Breast epithelium (tissue), 3 donors: Measurements from ENCODE around the gene CIRBP.

Experiments
- POLR2A ChIP-seq: fragments of 450-650 bp; IDR thresholded peaks from one replicate; pipeline ENCODE4 v1.6.1; 2016; ENCODE audit warnings: antibody characterized with exemption, mild to moderate bottlenecking, moderate library complexity
- POLR2AphosphoS5 ChIP-seq, 3 donors: sonication (generic); formaldehyde crosslinking; IDR thresholded peaks; one replicate each; pipeline ENCODE4 v1.6.1; 2017; ENCODE audit warnings: antibody characterized with exemption in 3 of 3
- TF ChIP-seq, protein P1 (sequence below), 3 donors: fragments of 450-650 bp; IDR thresholded peaks; one replicate each; pipeline ENCODE4 v1.5.1; 2016 to 2017; ENCODE audit warnings: antibody characterized with exemption in 3 of 3, mild to moderate bottlenecking in 3 of 3, moderate library complexity in 3 of 3

DNA sequence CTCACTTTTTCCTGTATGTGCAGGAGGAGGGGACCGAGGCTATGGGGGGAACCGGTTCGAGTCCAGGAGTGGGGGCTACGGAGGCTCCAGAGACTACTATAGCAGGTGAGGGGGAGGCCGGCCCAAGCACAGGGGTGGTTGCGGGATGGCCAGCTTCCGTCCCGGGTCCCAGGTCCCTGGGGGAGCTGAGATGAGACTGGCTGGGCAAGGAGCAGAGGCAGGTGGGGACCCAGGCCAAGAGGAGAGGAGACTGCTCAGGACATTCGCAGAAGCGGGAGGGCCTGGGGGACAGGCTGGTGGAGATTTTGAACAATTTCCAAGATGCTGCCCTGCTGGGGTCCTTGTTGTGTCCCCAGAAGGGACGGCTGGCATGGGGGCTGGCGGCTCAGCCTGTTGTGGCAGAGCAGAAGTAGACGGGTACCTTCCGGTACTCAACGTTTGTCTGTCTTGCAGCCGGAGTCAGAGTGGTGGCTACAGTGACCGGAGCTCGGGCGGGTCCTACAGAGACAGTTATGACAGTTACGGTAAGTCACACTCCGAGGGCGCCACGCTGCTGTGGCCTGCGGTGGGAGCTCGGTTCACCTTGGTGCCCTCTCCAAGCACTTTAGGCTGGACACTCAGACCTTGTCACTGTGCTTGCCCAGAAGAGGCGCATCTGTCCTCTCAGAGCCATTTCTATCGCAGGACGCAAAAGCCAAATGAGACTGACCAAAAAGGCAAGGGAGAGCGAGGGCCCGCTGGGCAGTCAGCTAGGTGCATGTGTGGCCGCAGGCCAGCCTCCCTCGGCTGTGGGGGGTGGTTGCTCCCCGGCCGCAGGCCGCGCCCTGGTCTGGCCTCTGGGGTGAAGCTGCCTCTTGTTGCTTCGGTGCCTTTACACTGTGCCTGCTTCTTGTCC, 2.6 kb downstream of the CIRBP start:
- TF ChIP-seq, protein P1, sequence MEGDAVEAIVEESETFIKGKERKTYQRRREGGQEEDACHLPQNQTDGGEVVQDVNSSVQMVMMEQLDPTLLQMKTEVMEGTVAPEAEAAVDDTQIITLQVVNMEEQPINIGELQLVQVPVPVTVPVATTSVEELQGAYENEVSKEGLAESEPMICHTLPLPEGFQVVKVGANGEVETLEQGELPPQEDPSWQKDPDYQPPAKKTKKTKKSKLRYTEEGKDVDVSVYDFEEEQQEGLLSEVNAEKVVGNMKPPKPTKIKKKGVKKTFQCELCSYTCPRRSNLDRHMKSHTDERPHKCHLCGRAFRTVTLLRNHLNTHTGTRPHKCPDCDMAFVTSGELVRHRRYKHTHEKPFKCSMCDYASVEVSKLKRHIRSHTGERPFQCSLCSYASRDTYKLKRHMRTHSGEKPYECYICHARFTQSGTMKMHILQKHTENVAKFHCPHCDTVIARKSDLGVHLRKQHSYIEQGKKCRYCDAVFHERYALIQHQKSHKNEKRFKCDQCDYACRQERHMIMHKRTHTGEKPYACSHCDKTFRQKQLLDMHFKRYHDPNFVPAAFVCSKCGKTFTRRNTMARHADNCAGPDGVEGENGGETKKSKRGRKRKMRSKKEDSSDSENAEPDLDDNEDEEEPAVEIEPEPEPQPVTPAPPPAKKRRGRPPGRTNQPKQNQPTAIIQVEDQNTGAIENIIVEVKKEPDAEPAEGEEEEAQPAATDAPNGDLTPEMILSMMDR (IDR thresholded peaks at IDR 0.05), result no peak
- TF ChIP-seq POLR2A (no peak), POLR2AphosphoS5 (IDR thresholded peaks at IDR 0.05) (no peak)
